ENCODE measurements around the gene KRT15. TPM values are rescaled to one million over a fixed set of nuclear protein-coding genes. Genes with fewer than 3 reads are reported as not detected.

Gene KRT15
- polyA plus RNA-seq, 1 donor: 0.11 TPM

- DNase-seq (ENCODE audit: low read depth): no peak
Measured at GRCh38 chr17:41505809-41506767, 12.6 kb downstream of the KRT15 start.

GRCh38 chr17:41505007-41505808 lies 13.5 kb downstream of the KRT15 start, which contains the start of gene KRT13:
Gene KRT13, minus strand, starts transcription at chr17:41505612. Its CDS starts 62 bp downstream, at chr17:41505550.
- no peak for DNase-seq (ENCODE audit: low read depth)

GRCh38 chr17:41504246-41504977 lies 14.3 kb downstream of the KRT15 start:
- DNase-seq (ENCODE audit: low read depth): no peak

GRCh38 chr17:41503202-41503601 lies 15.5 kb downstream of the KRT15 start:
- no peak for DNase-seq (ENCODE audit: low read depth)

- no peak for DNase-seq (ENCODE audit: low read depth)
Measured at GRCh38 chr17:41500131-41500911, 18.4 kb downstream of the KRT15 start.

GRCh38 chr17:41499714-41500113 lies 19.0 kb downstream of the KRT15 start:
- DNase-seq (ENCODE audit: low read depth): no peak

GRCh38 chr17:41498276-41498675 lies 20.4 kb downstream of the KRT15 start:
- no peak for DNase-seq (ENCODE audit: low read depth)

- DNase-seq (ENCODE audit: low read depth): no peak
Measured at GRCh38 chr17:41496803-41497484, 21.7 kb downstream of the KRT15 start.

GRCh38 chr17:41494524-41494923 lies 24.2 kb downstream of the KRT15 start:
- DNase-seq (ENCODE audit: low read depth): no peak

- DNase-seq (ENCODE audit: low read depth): no peak
Measured at GRCh38 chr17:41492771-41493170, 25.9 kb downstream of the KRT15 start.

GRCh38 chr17:41492351-41492750 lies 26.3 kb downstream of the KRT15 start:
- no peak for DNase-seq (ENCODE audit: low read depth)

GRCh38 chr17:41491476-41491875 lies 27.2 kb downstream of the KRT15 start:
- DNase-seq (ENCODE audit: low read depth): no peak

- DNase-seq (ENCODE audit: low read depth): no peak
Measured at GRCh38 chr17:41490000-41490990, 28.4 kb downstream of the KRT15 start.

- DNase-seq (ENCODE audit: low read depth): no peak
Measured at GRCh38 chr17:41489531-41489930, 29.2 kb downstream of the KRT15 start, which contains the start of gene KRT36. Gene KRT36, minus strand, starts transcription at chr17:41489910. Its CDS starts 46 bp downstream, at chr17:41489864.

- no peak for DNase-seq (ENCODE audit: low read depth)
Measured at GRCh38 chr17:41486809-41487530, 31.7 kb downstream of the KRT15 start.

- no peak for DNase-seq (ENCODE audit: low read depth)
Measured at GRCh38 chr17:41486316-41486715, 32.4 kb downstream of the KRT15 start.

GRCh38 chr17:41484920-41485904 lies 33.5 kb downstream of the KRT15 start:
- no peak for DNase-seq (ENCODE audit: low read depth)

All from forelimb muscle (tissue), 1 donor.